ENCODE measurements around the gene AMPH.

GRCh38 chr7:38506004-38506403 lies 125.2 kb downstream of the AMPH start:
- TF ChIP-seq POLR2AphosphoS5 (IDR thresholded peaks at IDR 0.05; ENCODE audit: borderline replicate concordance, low read depth, low read length) (no peak), EZH2 (IDR thresholded peaks at IDR 0.05) (no peak), FOXP2 (optimal IDR thresholded peaks at IDR 0.05; ENCODE audit: control extremely low read depth, extremely low read length, insufficient read depth) (no peak)

Data from SK-N-MC (cell line).